GM12878 (cell line): Measurements from ENCODE around the gene SASH3.

ENCODE experiments used
- BHLHE40 ChIP-seq, 2 experiments: fragments of 450-650 bp in 1 of 2; IDR thresholded peaks; 2 replicates each; pipeline ENCODE4 v1.6.1; 2011 to 2017; ENCODE audit warnings: low read depth in 2 of 2, borderline replicate concordance in 1 of 2, improper control_type of control experiment in 1 of 2, low read length in 1 of 2, mild to moderate bottlenecking in 1 of 2
- CBX3 ChIP-seq: fragments of 200-600 bp; sonication (generic); IDR thresholded peaks from 2 replicates; pipeline ENCODE4 v1.6.1; 2016; ENCODE audit warnings: low read depth, borderline replicate concordance
- NR2C1 ChIP-seq: fragments of 450-650 bp; IDR thresholded peaks from 2 replicates; pipeline ENCODE4 v1.6.1; 2017; ENCODE audit warnings: antibody characterized with exemption, mild to moderate bottlenecking, moderate library complexity
- PRDM15 ChIP-seq: fragments of 450-650 bp; formaldehyde crosslinking; IDR thresholded peaks from 2 replicates; pipeline ENCODE4 v1.4.0; 2020; ENCODE audit warnings: mild to moderate bottlenecking, moderate library complexity
- USF2 ChIP-seq: IDR thresholded peaks from 2 replicates; pipeline ENCODE4 v1.6.1; 2011; ENCODE audit warnings: low read depth, low read length, improper control_type of control experiment, borderline replicate concordance

GRCh38 chrX:129783291-129783713, 3.6 kb downstream of the SASH3 start:
- TF ChIP-seq NR2C1: no peak
- TF ChIP-seq BHLHE40 (IDR thresholded peaks at IDR 0.05; ENCODE audit: borderline replicate concordance in 1 of 2, low read depth in 2 of 2, low read length in 1 of 2): no peak; a peak in 1 of 4 replicates
- no peak for TF ChIP-seq USF2
- no peak for TF ChIP-seq PRDM15 (CRISPR knock-in tag)
- TF ChIP-seq CBX3: no peak
